ENCODE measurements around the gene GRB7.

The GRB7 gene

DNA sequence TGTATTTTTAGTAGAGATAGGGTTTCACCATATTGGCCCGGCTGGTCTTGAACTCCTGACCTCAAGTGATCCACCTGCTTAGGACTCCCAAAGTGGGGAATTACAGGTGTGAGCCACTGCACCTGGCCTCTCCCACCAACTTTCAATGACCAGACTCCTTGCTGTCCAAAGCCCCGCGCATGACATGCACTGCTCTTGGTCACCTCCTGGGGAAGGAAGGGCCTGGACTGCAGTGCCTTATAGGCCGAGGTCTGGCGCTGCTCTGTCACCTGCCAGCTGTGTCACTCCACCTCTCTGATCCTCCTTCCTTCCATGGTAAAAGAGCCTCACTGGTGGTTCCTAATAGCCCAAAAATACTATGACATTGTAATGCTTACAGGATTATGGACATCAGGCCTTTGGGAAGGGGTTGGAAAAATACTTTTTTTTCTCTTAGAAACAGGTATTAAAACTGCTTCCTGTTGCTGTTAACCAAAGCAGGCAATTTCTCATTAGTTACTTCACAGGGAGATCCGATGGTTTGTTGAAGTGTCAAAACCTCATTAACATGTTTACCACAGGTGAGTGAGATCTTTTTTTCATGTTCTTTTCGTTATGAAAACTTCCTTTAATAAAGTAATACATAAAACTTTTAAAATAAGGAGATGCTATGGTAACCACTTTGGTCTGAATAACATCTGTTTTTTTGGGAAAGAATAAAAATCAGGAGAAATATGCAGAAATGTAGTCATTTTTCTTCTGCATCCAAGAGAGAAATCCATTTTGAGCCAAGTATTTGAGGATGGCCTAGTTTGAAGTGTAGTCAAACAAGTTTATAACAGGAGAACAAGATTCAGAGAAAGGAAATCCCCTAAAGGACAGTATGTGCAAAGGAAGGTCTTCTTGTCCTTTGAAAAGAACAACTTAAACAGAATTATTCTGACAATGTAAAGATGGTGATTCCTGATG, 35.5 kb downstream of the GRB7 start:
- DNase-seq (ENCODE audit: low spot score): no peak

DNA sequence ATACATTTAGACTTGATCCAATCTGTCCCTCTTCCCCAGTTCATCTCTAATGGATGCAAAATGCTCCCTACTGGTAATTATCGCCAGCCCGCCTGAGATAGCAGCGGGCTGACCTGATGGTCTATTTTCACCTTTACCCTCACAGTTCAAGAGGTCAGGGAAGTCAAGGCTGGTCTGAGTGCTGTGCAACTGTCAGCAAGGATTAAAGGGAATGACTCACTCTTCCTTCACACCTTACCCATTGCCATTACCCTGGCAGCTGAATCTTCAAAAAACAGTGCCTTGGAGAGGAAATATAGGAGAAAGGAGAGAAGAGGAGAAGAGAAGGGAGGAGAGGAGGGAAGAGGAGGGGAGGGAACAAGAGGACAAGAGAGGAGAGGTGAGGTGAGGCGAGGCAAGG, 36.3 kb downstream of the GRB7 start:
- no peak for DNase-seq (ENCODE audit: low spot score)

DNA sequence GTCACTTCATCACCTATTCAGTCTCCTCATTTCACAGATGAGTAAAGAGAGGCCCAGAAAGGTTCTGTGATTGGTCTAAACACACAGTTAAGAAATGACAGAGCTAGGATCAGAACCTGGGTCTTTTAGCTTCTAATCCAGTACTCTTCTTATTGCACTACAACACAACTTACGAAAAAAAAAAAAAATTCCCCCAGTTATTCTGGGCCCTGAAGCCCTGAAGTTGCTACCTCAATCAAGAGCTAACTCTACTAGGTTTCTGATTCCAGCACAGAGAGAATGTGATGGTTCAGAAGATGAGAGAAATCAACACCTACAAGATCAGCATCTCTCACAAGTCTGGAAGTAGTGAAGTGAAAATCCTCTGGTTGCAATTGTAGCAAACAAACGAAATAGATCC, 37.3 kb downstream of the GRB7 start:
- DNase-seq (ENCODE audit: low spot score): no peak

DNA sequence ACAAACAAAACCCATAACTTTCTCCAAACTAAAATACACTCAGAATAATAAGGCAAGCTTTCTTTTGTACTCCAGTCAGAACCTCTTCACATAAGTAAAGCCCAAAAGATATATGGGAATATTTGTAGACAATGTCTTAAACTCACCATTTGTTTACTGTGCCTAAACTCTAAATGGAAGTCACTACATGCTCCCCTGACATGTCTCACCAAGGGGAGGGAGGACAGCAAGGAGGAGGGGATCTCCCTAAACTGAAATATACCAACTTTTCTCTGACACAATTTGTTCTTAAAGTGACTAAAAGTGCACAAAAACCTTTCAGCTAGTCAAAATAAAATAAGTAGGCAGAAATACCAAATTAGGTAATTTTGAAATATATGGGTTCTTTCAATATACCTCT, 38.5 kb downstream of the GRB7 start:
- no peak for DNase-seq (ENCODE audit: low spot score)

DNA sequence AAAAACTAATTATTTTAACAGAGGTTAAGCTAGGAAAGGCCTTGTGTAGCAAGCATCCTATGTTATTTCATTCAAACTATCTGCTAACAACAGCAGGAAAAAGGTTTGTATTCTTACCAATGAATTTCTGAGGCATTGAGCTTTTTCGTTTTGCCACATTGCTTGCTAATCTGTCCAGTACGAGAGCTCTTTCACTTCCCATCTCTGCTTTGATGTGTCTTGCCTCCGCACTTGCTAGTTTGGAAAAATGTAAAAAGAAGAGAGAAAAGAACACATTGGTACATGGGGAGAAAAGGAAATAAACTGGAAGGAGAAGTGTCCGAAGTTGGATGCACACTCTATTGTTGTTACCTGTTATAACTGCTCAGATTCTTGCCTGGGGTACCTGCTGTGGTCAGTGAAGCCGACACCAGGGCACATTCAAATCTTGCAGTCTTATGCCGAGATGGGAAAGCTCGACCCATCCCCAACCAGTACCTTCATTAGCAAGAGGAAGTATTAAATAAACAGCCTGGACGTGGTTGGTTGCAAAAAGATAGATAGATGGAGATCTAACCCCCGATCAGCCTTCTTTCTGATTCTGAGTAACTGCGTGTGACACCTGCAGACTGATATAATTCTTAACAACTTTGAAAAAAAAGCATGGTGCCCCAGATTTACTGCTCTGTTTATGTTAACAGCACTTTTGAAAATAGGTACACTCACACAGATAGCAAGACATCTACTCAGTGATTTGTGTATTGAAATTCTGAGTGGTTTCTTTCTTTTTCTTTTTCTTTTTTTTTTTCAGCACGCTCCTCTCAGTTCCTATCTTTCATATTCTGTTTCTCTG, 40.0 kb downstream of the GRB7 start:
- no peak for DNase-seq (ENCODE audit: low spot score)

DNA sequence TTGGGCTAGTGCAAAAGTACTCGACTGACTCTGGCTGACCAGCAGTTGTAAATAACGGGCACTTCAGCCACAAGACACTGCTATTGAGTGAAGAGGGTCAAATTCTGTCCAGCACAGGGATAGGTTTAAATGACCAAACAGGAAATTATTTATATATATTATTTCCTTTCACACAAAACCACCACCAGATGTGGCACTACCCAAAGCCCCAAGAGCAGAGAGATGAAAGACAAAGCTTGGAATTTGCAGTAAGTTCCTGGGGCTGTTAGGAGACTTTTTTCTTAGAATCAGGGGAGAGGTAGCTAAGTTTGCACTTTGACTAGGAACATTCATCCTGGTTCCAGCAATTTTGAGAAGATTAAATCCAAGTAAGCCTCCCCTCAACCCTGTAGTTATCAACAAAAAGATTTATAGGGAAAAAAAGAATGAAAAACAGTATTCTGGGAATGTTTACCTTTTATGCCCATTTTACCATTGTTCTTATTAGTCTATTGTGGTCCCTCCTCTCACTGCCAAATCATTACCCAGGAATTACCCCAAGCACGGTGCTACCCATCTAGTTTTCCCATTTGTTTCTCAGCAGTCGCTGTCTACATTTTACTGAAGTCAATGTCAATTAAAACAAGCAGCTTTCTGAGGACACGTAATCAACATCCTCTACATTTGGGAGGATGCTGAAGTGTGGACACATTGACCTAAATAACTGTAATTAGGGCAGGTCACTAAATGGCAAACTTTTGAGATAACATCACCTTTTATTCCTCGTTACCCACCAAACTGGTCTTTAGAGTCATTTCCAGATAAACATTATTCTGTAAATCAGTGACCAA, 43.5 kb downstream of the GRB7 start:
- DNase-seq (ENCODE audit: low spot score): no peak

DNA sequence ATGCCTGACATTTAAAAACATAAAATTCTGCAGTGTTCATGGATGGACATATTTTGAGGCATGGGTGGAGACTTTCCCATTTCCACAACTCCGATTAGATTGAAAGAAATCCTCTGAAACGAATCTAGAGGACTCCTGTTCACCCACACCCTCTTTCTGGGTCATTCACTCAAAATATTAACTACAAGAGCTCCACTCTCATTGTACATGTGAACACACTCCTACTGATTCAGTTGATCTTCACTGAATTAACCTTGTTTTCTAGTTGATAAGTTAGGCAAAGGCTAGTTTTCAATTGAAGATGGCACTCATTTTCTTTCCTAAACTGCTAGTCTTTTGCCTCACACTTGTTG, 44.1 kb downstream of the GRB7 start:
- no peak for DNase-seq (ENCODE audit: low spot score)

DNA sequence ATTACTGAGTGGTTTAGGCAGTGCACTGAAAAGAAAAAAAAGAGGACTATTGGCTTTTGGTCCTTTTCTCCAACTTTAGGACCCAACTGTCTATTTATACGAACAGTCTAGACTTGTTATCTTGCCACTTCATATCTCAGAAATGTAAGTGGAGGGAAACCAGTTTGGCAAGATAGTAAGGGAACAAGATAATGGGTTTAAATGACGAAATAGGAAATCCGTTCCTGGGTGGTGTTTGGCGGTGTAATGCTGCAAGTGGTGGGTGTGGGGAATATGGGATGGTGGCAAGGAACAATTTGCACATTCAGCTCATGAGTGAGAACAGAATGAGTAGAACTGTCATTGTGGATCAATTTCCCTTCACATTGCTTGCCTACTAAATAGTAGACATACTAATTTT, 44.7 kb downstream of the GRB7 start:
- no peak for DNase-seq (ENCODE audit: low spot score)

DNA sequence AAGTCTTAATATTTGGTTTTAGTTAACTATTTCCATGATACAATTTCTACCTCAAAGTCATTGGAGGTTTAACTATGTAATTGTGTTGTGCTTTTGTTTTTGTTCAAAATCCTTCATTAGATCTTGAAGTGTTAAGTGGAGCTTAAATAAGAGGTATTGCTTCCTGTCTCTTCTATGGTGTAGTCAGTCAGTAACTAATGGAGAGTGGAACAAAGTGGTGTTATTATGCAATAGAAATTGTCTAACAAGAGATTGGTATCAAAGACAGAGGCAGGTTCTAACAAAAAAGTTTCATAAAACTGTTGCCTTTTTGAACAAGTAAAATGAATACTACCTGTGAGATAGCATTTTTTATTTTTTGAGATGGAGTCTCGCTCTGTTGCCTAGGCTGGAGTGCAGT, 45.2 kb downstream of the GRB7 start:
- DNase-seq (ENCODE audit: low spot score): no peak

DNA sequence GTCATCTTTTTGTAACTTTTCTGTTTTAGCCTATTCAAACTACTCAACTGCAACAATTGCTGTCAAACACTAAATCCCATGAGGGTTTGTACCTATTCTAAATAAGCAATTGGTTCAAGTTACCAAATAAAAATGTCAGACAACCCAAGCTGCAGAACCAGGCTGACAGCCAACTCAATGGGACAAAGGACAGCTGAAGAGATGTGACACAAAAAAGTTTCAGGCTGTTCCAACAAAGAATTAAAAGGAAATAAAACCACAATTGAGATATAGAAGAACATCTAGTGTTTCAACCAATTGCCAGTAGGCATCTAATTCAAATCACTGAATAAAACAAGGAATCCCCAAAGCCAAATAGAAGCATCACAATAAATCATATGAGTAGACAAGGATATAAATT, 49.3 kb downstream of the GRB7 start:
- DNase-seq (ENCODE audit: low spot score): no peak

DNA sequence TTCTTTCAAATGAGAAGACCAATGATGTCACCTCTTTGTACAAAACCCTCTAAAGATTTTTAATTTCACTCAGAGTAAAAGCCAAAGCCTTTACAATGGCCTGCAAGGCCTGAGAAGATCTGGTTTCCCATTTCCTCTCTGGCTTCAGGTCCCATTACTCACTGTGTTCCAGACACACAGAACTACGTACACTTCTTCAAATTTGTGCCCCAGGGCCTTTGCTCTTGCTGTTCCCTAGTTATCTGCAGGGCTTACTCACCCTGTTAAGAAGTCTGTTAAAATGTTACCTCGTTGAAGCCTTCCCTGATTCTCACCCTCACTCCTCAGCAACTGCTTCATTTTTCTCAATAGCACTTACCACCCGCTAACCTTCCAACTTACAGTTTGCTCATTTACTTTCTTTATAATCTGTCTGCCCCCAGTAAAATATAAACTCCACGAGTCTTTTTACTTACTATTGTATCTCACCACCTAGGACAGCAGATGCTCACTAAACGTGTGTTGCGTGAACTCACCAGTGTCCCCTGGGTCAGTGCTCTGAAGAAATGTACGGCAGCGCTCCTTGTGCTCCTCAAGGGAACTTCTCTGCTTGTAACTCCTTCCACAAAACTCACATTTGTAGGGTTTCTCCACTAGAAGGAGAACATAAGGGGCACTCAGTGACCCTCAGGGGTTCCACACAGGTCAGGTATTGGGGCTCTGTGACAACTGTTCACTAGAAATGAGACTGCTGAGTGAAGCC, 50.2 kb downstream of the GRB7 start:
- no peak for DNase-seq (ENCODE audit: low spot score)

DNA sequence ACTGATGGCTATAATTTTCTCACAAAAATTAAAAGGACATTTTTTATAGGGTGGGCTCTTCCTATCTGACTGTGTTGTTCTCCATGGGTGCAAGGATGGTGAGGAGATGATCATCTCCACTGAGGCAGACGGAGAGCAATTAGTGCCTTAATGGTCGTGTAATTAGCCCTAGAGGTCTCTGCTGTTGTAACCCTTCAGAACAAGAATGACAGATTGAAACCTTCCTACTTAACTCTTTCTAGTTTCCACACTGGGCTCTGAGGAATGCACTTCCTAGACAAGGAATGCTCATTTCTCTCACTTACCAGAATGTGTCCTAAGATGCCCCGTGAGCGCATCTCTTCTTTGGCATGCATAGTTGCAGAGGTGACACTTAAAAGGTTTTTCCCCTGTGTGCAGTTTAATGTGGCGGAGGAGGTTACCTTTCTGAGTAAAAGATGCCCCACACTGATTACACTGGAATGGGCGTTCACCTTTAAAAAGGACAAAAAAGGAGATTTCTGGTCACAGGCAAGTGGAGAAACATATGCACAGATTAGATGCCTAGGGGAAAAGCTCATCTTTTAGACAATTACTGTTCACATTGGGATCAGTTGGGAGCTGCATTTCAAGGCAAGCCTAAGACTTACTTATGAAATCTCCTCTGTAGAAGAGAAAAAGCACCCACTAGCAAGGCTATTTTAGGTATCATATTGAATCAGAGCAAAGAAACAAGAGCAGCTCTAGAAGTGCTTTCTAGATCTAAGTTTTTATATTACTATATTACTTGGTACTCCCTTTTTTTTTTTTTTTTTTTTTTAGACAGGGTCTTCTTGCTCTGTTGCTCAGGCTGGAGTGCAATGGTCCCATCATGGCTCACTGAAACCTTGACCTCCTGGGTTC, 53.6 kb downstream of the GRB7 start:
- no peak for DNase-seq (ENCODE audit: low spot score)

DNA sequence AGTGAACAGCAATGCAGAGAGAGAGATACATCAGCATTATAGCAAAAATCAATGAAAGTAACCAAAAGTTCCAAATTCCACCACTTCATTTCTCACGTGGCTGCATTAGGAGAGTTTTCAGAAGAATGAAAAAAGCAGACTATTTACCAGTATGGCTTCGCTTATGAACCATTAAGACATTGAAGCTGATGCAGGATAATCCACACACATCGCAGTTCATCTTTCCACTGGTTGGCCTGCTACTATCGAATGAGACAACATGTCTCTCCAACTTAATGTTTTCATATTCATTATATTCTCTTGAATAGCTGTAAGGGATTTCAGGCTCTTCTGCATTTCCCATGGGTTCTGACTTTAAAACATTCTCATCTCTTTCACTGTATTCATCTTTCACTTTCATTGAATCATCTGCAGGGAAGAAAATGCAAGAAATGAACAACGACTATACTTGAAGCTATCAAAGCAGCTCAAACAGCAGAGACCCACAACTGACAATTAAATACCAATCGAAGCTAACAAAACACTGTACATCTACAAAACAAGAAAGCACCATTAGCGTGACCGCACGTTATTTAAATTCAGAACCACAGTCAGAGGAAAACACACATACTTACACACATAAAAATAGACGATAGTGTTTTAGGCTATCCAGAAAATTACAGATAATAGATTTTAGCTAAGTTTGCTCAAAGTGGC, 54.9 kb downstream of the GRB7 start:
- DNase-seq (ENCODE audit: low spot score): no peak

DNA sequence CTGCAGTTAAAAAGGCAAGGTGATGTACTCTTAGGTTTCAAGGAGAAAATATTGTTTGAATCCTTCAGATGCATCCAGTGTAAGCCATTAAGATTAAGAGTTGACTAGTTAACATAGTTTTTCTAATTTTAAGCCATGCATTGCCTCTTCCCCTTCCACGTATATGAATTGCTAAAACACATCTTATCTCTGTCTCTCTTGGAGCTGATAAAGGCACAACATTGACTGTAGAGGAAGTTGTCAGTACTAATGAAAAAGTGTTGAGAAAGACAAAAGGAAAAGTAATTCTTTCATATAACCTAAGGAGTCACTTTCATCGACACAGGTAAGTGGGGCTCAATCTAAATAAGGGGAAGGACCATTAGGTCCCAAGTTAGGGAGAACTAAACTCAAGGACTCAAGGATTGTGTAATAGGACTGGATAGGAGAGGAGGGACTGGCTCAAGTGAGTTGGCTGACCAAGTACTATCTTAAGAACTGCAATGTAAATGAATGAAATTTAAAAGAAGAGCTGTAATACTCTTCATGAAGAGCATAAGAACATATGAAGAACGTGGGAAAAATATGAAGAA, 55.6 kb downstream of the GRB7 start:
- DNase-seq (ENCODE audit: low spot score): no peak

DNA sequence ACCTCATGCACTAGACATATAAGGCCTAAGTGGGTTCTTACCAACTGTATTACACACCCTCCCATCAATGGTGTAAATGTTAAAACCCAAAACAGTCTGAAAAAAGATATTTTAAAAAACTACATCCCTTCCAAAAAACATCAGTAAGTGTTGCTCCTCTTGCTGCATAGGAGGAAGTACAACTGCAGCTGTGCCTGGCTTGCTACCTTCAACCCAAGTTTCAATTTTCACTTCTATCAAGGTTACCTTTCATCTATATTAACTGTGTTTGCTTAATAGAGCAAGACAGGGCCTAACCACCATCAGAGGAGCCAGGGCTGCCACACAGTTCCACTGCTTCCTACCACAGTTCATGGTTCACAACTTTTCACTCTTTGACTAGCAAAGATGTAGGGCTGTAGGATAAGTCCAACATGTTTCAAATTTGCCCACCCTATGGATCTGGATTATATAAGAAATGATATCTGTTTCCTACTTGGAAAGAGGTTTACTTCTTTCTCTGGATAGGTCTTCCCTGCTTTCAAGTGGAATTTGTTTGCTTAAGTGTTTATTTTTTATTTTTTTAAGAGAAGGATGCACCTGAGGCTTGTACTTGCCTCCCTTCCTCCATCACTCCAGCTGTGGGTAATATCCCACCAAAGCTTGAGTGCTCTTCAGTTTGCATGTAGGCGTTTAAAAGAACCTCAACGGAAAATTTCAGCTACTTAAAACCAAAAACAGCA, 56.7 kb downstream of the GRB7 start:
- DNase-seq (ENCODE audit: low spot score): no peak
